HG03064 (cell line): ENCODE results near the gene LRRC63.
"Not testable (repeated sequence)": the region's sequence is repeated elsewhere in the genome, so short reads cannot be mapped to it uniquely, and the experiment has no call there.

Source experiments
- ATAC-seq: cut with Tn5 transposase; IDR thresholded peaks from one replicate; pipeline ENCODE4 v1.9.1; 2021; ENCODE audit warnings: low read depth; ENCODE audit not compliant: unreplicated experiment

The LRRC63 gene

GRCh38 chr13:46220234-46220633 lies 8.5 kb downstream of the LRRC63 start:
- ATAC-seq: not testable (repeated sequence)

- ATAC-seq: no peak
Observed at GRCh38 chr13:46229251-46229650, 17.5 kb downstream of the LRRC63 start.

GRCh38 chr13:46232281-46232680 lies 20.6 kb downstream of the LRRC63 start:
- no peak for ATAC-seq

- ATAC-seq: no peak
Observed at GRCh38 chr13:46235286-46235685, 23.6 kb downstream of the LRRC63 start.

GRCh38 chr13:46265292-46265691 lies 53.6 kb downstream of the LRRC63 start:
- no peak for ATAC-seq

GRCh38 chr13:46267166-46267565 lies 55.4 kb downstream of the LRRC63 start:
- ATAC-seq: no peak

GRCh38 chr13:46270416-46270815 lies 58.7 kb downstream of the LRRC63 start:
- no peak for ATAC-seq

- no peak for ATAC-seq
Observed at GRCh38 chr13:46274094-46274698, 62.5 kb downstream of the LRRC63 start.

- ATAC-seq: no peak
Observed at GRCh38 chr13:46278474-46278873, 66.7 kb downstream of the LRRC63 start.

- no peak for ATAC-seq
Observed at GRCh38 chr13:46281779-46282178, 70.1 kb downstream of the LRRC63 start.

GRCh38 chr13:46283912-46284824 lies 72.4 kb downstream of the LRRC63 start:
- not testable (repeated sequence) for ATAC-seq

GRCh38 chr13:46286972-46287371 lies 75.2 kb downstream of the LRRC63 start:
- ATAC-seq: no peak

GRCh38 chr13:46288570-46289259 lies 77.0 kb downstream of the LRRC63 start:
- peak; percentile 76 for ATAC-seq

- no peak for ATAC-seq
Observed at GRCh38 chr13:46289260-46289955, 77.7 kb downstream of the LRRC63 start.

- no peak for ATAC-seq
Observed at GRCh38 chr13:46290434-46290833, 78.7 kb downstream of the LRRC63 start.

- ATAC-seq: no peak
Observed at GRCh38 chr13:46293436-46293835, 81.7 kb downstream of the LRRC63 start.

GRCh38 chr13:46295491-46296114 lies 83.9 kb downstream of the LRRC63 start:
- ATAC-seq: no peak

GRCh38 chr13:46296115-46296822 lies 84.5 kb downstream of the LRRC63 start:
- ATAC-seq: no peak

- ATAC-seq: no peak
Observed at GRCh38 chr13:46296921-46297320, 85.2 kb downstream of the LRRC63 start.

- no peak for ATAC-seq
Observed at GRCh38 chr13:46297361-46297811, 85.7 kb downstream of the LRRC63 start.
